Vein endothelial cell (primary cell): Measurements from ENCODE around the gene NR2C1. TPM values are rescaled to one million over a fixed set of nuclear protein-coding genes. Genes with fewer than 3 reads are reported as not detected.

Experiments used
- total RNA-seq: library from RNA; depleted of rRNA; stranded (reverse); fragments of >200 nt; gene quantifications from 2 replicates; pipeline ENCODE4 v1.2.3, GENCODE V29; 2012

Gene NR2C1
- total RNA-seq, result 18.3 and 27.1 TPM in 2 replicates

DNA sequence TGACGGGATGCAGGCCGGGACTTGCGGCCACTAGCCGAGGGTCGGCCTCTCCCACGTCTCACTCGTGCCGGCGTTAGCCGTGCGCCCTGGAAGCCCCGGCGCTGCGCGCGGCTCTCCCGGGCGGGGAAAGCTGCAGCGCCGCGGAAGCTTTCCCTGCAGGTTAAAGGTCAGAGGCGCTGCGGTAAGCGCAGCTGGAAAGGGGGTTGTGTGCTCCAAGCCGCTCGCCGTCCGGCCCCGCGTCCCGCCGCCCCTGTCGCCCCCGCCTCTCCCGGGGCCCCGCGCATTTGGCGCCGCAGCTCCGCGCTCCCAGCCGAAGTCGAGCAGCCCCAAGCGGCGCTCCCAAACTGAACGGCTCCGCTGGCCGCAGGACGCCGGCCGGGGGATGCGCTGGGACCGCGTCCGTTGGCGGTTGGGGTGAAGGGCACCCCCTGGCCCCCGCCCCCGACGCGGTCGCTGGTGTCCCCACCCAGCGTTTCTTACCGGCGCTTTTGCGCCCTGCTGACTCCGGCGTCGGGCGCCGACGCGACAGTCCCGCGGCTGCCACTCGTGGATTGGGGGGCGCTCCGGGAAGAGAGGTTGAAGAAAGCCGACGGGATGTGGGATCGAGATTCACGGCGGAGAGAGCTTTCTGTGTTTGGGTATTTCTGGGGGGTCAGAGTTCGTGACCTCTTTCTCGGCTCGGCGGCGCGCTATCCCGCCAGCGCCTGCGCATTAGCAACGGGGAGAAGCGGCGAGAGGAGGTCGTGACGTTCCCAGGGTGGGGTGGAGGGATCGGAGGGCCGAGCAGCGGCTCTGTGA is at the start of gene NR2C1:
Gene NR2C1 (minus strand): TSS at position 719 of the 798 bp plus-strand sequence. CDS start 6,234 bp downstream, outside the sequence.

DNA sequence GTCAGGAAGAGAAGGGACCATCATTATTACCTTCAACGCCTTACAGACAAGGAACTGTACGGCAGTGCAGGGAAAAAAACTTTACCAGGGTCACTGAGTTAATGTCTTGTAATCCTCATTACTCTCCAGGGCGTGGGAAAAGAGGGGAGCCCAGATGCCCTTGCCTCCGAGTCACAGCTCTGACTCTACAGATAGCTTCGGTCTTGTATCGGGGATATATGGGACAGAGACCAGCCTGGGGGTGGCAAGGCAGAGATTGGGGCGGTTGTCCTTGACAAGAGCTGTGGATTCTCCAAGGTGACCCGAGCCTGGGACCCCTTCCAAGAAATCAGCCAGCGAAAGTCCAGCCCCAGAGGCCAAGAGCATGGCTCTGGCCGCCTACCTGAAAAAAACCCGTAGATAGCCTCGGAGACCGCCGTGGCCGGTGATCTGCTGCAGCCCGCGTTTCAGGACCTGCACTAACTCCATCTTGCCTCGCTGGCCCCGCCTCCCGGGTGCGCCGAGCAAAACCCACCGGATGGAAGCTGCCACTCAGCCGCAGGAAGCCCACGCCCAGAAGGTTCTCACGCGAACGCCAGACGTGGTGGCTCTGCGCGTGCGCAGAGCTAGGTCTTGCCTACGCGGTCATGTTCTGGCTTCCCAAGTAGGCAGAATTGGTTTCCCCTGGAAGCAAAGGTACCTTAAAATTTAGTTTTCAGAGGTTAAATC is 70.1 kb downstream of the NR2C1 start, which contains the start of gene NDUFA12:
Gene NDUFA12 (minus strand): TSS at position 485 of the 708 bp plus-strand sequence. CDS start 17 bp downstream, at position 468.

Other genes with a start within 250 kb of the NR2C1 start
- gene NDUFA12, start 69.9 kb downstream of the NR2C1 start, total RNA-seq, result 70.9 and 102 TPM in 2 replicates
- 22.4 and 32.7 TPM in 2 replicates for gene FGD6, start 143.8 kb upstream of the NR2C1 start, total RNA-seq
- gene VEZT, start 144.2 kb upstream of the NR2C1 start, total RNA-seq, result 126 and 135 TPM in 2 replicates